Skin epidermis (tissue), 12 donors: ENCODE measurements around the gene PTPRT.

Source experiments
- H3K27ac ChIP-seq, 21 experiments: fragments of 200-600 bp; sonication (generic) in 11 of 21; one replicate each; pipeline ENCODE4 v1.5.0; 2020; ENCODE audit warnings: mild to moderate bottlenecking in 3 of 21, inconsistent platforms in 2 of 21, moderate library complexity in 2 of 21
- H3K4me3 ChIP-seq, 7 experiments: fragments of 200-600 bp; sonication (generic) in 2 of 7; one replicate each; pipeline ENCODE4 v1.5.0; 2020; ENCODE audit warnings: inconsistent platforms in 2 of 7, mild to moderate bottlenecking in 2 of 7, moderate library complexity in 1 of 7

PTPRT gene

DNA sequence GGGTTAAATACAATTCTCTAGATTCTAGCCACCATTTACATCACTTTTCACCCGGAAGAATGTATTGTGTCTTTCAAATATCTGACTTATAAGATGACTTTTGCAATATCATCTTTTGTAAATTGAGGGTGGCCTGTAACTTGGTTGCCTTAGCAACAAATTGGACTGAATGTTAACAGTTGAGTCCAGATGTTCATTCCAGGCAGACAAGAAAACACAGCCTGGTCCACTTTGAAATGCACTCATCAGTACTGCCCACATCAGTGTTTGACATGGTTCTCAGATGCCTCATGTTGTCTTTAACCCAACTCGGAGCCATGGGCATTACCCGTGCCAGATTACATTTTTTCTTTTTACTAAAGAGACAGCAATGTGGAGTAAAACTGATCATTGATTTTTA is 789.9 kb downstream of the PTPRT start:
- H3K4me3 ChIP-seq = no peak overlapping the region
- no peak overlapping the region for H3K27ac ChIP-seq

GRCh38 chr20:42392442-42392841 is 797.3 kb downstream of the PTPRT start:
- H3K27ac ChIP-seq = no peak overlapping the region
- no peak overlapping the region for H3K4me3 ChIP-seq

GRCh38 chr20:42391807-42392206 is 797.9 kb downstream of the PTPRT start:
- H3K4me3 ChIP-seq = no peak overlapping the region

GRCh38 chr20:42380287-42380686 is 809.4 kb downstream of the PTPRT start:
- H3K4me3 ChIP-seq = no peak overlapping the region
- H3K27ac ChIP-seq = no peak overlapping the region

More at GRCh38 chr20:42391807-42392206, 797.9 kb downstream of the PTPRT start:
- no peak overlapping the region for H3K27ac ChIP-seq

- Histone ChIP-seq H3K27ac (no peak overlapping the region), H3K4me3 (no peak overlapping the region)
Measured at GRCh38 chr20:42379385-42379784, 810.3 kb downstream of the PTPRT start.

DNA sequence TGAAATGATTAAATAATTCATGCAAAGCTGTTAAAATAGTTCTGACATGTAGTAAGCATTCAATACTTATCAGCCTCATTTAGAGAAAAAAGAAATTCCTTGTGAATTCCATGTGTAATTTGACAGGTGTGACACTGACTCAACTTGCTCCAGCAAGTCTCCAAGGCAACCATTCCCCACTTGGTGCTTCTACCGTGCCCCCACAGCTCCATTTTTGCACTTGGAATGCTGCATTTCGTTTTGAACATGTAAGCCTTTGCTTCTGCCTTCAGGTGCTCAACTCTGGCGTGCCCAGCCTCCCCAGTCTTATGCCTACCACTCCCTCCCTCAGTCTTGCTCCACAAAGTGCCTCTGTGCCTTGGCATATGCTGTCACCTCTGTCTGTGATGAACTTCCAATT is 810.9 kb downstream of the PTPRT start:
- no peak overlapping the region for H3K27ac ChIP-seq

GRCh38 chr20:42376131-42376530 is 813.6 kb downstream of the PTPRT start:
- H3K27ac ChIP-seq = no peak overlapping the region
- no peak overlapping the region for H3K4me3 ChIP-seq

More for the DNA sequence above, 810.9 kb downstream of the PTPRT start:
- no peak overlapping the region for H3K4me3 ChIP-seq

DNA sequence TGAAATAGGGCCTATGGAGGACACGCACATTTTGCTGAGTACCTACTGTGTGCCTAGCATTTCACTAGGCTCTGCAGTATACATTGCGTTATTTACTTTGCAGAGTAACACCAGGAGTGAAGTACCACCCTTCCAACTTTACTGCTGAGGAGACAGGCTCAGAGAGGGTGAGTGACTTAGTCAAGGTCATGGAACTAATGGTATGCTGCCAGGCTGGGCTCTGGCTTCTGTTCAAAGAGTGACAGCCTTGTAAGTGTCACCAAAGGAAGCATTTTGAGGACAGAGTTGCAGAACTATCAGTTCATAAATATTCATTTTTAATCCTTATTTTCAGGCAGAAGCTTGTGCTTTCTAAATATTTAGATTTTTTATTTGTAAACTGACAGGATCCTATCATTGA is 816.7 kb downstream of the PTPRT start:
- H3K27ac ChIP-seq = no peak overlapping the region
- no peak overlapping the region for H3K4me3 ChIP-seq

GRCh38 chr20:42370075-42370474 is 819.6 kb downstream of the PTPRT start:
- Histone ChIP-seq H3K27ac (no peak overlapping the region), H3K4me3 (no peak overlapping the region)

DNA sequence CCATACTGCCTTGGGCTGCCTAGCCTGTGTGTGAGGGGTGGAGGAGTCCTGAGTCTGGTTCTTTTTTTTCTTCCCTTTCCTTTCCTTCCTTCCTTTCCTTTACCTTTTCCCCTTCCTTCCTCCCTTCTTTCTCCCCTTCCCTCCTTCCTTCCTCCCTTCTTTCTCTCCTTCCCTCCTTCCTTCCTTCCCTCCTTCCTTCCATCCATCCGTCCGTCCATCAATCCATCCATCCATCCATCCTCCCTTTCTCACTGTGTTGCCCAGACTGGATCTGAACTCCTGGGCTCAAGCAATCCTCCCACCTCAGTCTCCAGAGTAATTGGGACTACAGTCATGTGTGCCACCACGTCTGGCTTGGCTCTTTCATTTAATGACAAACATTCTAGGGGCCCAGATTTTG is 820.8 kb downstream of the PTPRT start:
- H3K27ac ChIP-seq = no peak overlapping the region
- H3K4me3 ChIP-seq = no peak overlapping the region

GRCh38 chr20:42366626-42367025 is 823.1 kb downstream of the PTPRT start:
- Histone ChIP-seq H3K4me3 (no peak overlapping the region), H3K27ac (no peak overlapping the region)

GRCh38 chr20:42364446-42364845 is 825.3 kb downstream of the PTPRT start:
- Histone ChIP-seq H3K4me3 (no peak overlapping the region), H3K27ac (no peak overlapping the region)

- Histone ChIP-seq H3K4me3 (no peak overlapping the region), H3K27ac (no peak overlapping the region)
Measured at GRCh38 chr20:42361402-42361970, 828.2 kb downstream of the PTPRT start.

DNA sequence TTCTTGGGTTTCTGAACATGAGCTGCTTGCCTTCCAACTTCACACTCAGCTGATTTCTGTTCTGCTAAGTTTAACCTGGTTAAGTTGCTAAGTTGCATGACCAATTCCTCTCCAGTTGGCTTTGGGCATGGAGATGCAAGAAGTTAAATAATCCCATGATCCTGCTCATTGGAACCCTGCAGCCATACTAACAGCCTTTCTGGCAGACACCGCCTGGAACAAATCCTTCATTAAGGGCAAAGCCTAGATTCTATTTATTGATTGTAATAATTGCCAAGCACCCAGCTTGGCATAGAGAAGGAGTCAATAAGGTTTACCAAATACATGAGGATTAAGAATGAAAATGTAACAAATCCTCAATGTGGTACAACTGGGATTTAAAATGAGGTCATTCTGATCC is 829.1 kb downstream of the PTPRT start:
- Histone ChIP-seq H3K27ac (no peak overlapping the region), H3K4me3 (no peak overlapping the region)

DNA sequence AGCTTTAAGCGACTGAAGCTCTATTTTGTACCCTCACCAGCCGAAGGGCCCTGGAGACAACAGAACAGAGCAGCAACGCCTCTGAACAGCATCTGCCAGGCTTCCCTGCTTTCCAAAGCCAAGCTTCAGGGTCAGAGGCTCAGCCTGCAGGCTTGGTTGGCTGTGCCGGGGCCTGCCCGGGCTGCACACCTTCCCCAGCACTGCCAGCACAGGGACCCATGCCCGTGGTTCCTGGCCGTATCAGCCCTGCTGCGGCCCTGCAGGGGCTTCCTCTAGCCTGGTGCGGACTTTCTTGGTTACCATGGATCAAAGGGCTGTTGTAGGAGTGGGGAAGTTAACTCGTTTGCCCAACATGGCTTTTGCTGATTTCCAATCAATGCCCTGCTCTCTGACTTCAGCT is 830.1 kb downstream of the PTPRT start:
- H3K27ac ChIP-seq = no peak overlapping the region

GRCh38 chr20:42352096-42352495 is 837.6 kb downstream of the PTPRT start:
- Histone ChIP-seq H3K27ac (no peak overlapping the region), H3K4me3 (no peak overlapping the region)

More for the DNA sequence above, 830.1 kb downstream of the PTPRT start:
- H3K4me3 ChIP-seq = no peak overlapping the region

DNA sequence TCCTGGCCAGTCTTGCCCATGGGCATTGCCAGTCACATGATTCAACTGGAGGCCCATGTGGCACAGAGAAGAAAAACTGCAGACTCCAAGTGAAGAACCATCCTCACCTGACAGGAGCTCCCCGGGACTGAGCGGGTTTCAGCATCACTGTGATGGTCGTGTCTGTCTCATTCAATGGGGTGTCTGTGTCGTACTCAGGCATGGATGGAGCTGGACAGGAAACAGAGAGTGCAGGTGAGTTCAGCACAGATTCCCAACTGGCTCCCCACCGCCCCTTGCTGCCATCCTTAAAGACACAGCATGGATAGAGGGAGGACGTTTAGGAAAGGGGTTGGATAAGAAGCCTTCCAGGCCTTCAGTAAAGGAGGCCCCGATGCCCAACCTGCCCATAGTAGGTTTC is 839.2 kb downstream of the PTPRT start:
- H3K4me3 ChIP-seq = no peak overlapping the region

DNA sequence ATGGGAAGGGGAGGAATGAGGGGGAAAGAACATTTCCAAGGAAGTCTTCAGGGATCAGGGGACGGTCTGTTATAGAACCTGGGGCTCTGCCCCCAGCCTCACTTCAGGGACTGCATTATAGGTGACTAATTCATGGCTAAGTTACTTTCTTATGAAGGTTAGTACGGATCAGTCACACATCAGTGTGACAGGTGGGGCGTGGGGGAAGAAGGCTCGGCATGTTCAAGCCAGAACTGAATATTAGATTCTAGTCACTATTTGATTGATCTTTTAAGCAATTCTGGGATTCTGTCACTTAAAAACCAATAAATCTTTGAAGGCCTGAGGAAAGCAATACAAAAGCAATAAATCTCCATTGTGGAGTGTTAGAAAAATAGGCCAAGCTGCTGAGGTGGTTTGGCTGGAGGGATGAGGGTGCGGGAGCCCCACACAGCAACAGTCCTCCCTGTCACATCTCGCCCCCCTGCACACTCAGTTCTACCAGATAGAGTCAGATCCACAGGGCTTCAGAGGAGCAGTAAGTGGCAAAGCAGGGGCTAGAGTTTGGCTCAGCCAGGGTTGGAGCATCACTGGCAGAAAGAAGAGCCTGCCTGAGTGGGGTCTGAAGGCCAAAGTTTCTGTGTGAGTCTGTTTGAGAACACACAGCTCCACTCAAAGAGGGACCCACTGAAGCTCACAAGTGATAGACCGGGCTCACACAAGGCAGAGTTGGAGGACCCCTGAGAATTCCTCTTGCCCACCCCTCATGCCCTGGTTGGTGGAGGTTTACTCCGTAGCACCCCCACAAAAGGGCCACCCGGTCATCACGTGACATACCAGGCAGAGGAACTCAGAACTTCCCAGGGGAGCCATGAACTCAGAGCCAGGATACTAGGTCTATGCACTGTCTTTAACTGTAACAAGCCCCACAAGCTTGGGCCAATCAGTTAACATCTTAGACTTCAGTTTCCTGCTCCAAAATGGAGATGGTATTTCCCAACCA is 843.2 kb downstream of the PTPRT start:
- Histone ChIP-seq H3K27ac (no peak overlapping the region), H3K4me3 (no peak overlapping the region)

More for the DNA sequence above, 839.2 kb downstream of the PTPRT start:
- no peak overlapping the region for H3K27ac ChIP-seq

DNA sequence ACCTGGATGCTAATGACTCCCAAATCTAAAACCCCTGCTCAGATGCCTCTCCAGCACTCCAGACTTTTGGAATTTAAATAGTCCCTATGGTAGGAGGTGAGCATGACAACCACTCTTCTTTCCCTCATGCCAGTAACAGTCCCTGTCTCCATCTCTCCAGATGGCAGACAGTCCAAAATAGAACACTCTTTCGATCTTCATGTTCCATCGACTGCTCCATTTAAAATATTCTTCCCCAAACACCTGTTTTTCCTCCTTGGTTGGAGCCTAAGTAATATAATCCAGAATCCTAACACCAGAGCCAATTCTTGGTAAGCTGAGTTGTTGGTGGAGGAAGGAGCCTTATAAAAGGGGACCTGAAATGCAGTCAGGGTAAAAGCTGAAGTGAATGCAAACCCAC is 848.1 kb downstream of the PTPRT start:
- no peak overlapping the region for H3K4me3 ChIP-seq
- no peak overlapping the region for H3K27ac ChIP-seq

DNA sequence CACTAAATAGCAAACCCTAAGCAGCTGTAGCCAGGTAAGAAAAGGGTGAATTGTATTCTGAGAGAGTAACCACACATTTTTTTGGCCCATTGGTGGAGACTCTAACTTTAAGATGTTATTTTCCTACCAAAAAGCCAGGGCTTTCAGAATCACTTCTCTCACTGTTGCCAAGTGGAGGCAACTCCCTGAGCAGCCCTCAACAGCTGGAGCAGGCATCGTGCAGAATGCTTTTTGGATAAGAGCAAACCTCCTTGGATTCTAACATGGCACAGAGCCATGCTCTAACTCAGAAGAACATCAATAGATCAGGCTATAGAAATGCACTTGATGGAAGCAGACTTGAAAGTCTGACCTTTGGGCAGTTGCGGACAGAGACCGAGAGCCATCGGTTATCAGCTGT is 849.3 kb downstream of the PTPRT start:
- Histone ChIP-seq H3K4me3 (no peak overlapping the region), H3K27ac (no peak overlapping the region)
